ENCODE data around the gene PCLAF.

Gene PCLAF

GRCh38 chr15:64355944-64356709, 25.1 kb downstream of the PCLAF start, which contains the start of gene CSNK1G1:
TSS of gene CSNK1G1 (minus strand) at chr15:64356173. CDS start at chr15:64300499, 55,674 bp downstream.
- intact Hi-C loops (cut with DNase I; ENCODE audit: low total_unique reads) = loop anchor here (5.0 kb wide), 1 partner anchor 149 kb away; no protein-coding TSS in a partner anchor
- DNase-seq = peak; percentile 95 to 96
- Histone ChIP-seq H3K27me3 (no peaks in the 10 kb centered on the region), H3K36me3 (no peaks in the 10 kb centered on the region), H3K4me3 (peak within 1 kb of the TSS; percentile 73 to 99), H3K27ac (peak within 1 kb of the TSS; percentile 79 to 87), H3K9me3 (no peaks in the 10 kb centered on the region), H3K4me1 (peaks cover 0 to 20% (median 11%) of the 10 kb centered on the region in 4 donors)
- peak; percentile 26 to 53 for TF ChIP-seq CTCF (IDR thresholded peaks at IDR 0.05)

GRCh38 chr15:64355348-64355943, 25.8 kb downstream of the PCLAF start:
- Histone ChIP-seq H3K36me3 (no peaks in the 10 kb centered on the region), H3K27me3 (no peaks in the 10 kb centered on the region), H3K4me1 (peaks cover 0 to 20% (median 11%) of the 10 kb centered on the region in 4 donors), H3K9me3 (no peaks in the 10 kb centered on the region), H3K27ac (peak overlapping the region; percentile 79 to 87), H3K4me3 (peak overlapping the region; percentile 73 to 99)
- DNase-seq = peak in 1 of 2 donors; percentile 28
- TF ChIP-seq CTCF (IDR thresholded peaks at IDR 0.05) = no peak
- intact Hi-C loops (cut with DNase I; ENCODE audit: low total_unique reads) = loop anchor here (5.0 kb wide), 1 partner anchor 148 kb away; no protein-coding TSS in a partner anchor

- TF ChIP-seq CTCF (IDR thresholded peaks at IDR 0.05) = no peak
- no peaks in the 10 kb centered on the region for H3K36me3 ChIP-seq
- H3K27ac ChIP-seq = peak overlapping the region; percentile 79 to 87
- no peak for DNase-seq
- H3K4me3 ChIP-seq = peak overlapping the region; percentile 73 to 99
- H3K9me3 ChIP-seq = no peaks in the 10 kb centered on the region
- H3K27me3 ChIP-seq = no peaks in the 10 kb centered on the region
- intact Hi-C loops (cut with DNase I; ENCODE audit: low total_unique reads) = loop anchor here (5.0 kb wide), 1 partner anchor 148 kb away; no protein-coding TSS in a partner anchor
- H3K4me1 ChIP-seq = peaks cover 0 to 20% (median 11%) of the 10 kb centered on the region in 4 donors
Measured at GRCh38 chr15:64354688-64355344, 26.4 kb downstream of the PCLAF start.

GRCh38 chr15:64351265-64351664, 30.0 kb downstream of the PCLAF start:
- no peak for TF ChIP-seq CTCF (IDR thresholded peaks at IDR 0.05)
- Histone ChIP-seq H3K4me1 (peaks cover 0 to 15% (median 9%) of the 10 kb centered on the region in 4 donors), H3K27me3 (no peaks in the 10 kb centered on the region), H3K4me3 (no peak overlapping the region), H3K36me3 (no peaks in the 10 kb centered on the region), H3K9me3 (no peaks in the 10 kb centered on the region), H3K27ac (no peak overlapping the region)
- no peak for DNase-seq
- intact Hi-C loops (cut with DNase I; ENCODE audit: low total_unique reads) = no loop called here

GRCh38 chr15:64349375-64349774, 31.9 kb downstream of the PCLAF start:
- no peaks in the 10 kb centered on the region for H3K9me3 ChIP-seq
- H3K27me3 ChIP-seq = no peaks in the 10 kb centered on the region
- no peak for TF ChIP-seq CTCF (IDR thresholded peaks at IDR 0.05)
- H3K4me1 ChIP-seq = peaks cover 0 to 6% (median 0%) of the 10 kb centered on the region in 4 donors
- H3K36me3 ChIP-seq = no peaks in the 10 kb centered on the region
- no peak overlapping the region for H3K27ac ChIP-seq
- intact Hi-C loops (cut with DNase I; ENCODE audit: low total_unique reads) = no loop called here
- DNase-seq = no peak
- no peak overlapping the region for H3K4me3 ChIP-seq

All from tibial artery (tissue), 4 donors.